Fibroblast of pulmonary artery (primary cell): ENCODE measurements around the gene BAIAP2L1.
A peak's percentile ranks its signal among the peaks of the same experiment; 100 is the strongest.

Source experiments
- DNase-seq: peaks from one replicate; pipeline ENCODE4 v3.0.0-alpha.2; 2010; ENCODE audit warnings: low read depth
- H3K4me3 ChIP-seq: replicated peaks from 2 replicates; pipeline ENCODE4 v1.5.1; 2011; ENCODE audit warnings: low read depth, mild to moderate bottlenecking, control low read depth, low read length, moderate library complexity
- TF ChIP-seq, protein P1 (sequence below): IDR thresholded peaks from 2 replicates; pipeline ENCODE4 v1.5.1; 2011; ENCODE audit warnings: mild to moderate bottlenecking, control low read depth, low read length, inconsistent platforms; ENCODE audit errors: missing control alignments

The BAIAP2L1 gene

DNA sequence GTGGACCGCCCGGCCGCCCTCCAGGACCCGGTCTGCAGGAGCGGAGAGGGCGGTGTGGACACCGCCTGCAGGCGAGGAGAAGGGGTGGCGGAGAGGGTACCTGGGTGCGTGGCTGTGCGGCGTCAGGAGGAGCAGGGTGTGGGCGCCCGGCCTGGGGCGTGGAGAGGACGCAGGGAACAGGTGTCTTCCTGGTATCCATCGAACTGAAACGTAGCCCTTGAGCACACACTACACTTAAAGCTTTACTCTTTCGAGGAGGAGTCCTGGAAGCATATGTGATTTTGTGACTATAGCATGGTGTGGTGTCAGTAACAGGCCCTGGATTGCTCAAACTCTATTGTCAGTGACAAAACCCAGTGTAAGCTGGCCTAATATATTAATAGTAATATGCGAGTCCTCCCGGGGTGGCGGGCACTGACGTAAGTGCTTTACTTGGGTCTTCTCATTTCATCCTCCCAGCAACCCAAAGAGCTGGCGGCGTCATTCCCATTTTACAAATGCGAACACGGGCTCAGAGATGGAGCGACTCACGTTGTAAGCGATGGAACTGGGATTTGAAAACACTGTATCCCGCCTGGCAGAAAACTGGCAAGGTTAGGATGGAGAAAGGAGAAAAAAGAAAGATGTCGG, 148.3 kb downstream of the BAIAP2L1 start:
- no peak for DNase-seq
- peak overlapping the region; percentile 90 for H3K4me3 ChIP-seq
- TF ChIP-seq, protein P1, sequence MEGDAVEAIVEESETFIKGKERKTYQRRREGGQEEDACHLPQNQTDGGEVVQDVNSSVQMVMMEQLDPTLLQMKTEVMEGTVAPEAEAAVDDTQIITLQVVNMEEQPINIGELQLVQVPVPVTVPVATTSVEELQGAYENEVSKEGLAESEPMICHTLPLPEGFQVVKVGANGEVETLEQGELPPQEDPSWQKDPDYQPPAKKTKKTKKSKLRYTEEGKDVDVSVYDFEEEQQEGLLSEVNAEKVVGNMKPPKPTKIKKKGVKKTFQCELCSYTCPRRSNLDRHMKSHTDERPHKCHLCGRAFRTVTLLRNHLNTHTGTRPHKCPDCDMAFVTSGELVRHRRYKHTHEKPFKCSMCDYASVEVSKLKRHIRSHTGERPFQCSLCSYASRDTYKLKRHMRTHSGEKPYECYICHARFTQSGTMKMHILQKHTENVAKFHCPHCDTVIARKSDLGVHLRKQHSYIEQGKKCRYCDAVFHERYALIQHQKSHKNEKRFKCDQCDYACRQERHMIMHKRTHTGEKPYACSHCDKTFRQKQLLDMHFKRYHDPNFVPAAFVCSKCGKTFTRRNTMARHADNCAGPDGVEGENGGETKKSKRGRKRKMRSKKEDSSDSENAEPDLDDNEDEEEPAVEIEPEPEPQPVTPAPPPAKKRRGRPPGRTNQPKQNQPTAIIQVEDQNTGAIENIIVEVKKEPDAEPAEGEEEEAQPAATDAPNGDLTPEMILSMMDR: no peak

DNA sequence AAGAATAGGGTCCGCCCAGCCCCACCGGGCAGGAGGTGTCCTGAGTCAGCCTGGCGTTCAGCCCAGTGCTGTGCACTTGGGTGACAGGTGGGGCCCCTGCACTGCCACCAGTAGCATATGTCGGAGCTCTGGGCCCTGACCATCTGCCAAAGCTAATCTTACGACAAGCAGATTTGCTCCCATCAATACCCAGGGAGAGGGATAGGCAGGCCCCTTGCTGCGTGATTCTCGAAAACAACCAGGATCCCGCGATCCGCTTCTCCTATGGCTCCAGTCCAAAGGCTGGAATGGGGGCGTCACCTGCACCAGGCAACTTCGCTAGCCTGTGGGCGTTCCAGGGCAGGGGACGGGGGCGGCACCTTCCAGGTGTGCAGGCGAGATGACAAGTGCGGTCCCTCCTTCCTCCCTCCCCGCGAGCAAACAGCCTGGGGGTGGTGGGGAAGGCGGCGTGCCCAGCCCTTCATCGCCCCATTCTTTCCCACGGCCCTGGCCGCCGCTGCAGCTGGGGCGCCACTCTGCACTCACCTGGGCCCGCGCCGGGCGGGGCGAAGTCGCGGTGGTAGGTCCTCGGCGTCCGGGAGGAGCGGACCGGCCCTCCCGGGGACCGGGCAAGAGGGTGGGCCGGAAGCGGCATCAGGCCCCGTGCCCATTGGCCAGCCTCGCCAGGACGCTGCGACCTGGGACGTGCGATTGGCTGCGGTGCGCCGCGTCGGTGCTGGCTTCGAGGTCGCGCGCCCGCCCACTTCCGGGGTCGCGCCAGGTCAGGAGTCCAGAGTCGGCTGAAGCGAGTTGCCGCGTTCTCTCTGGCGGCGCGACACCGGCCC, 149.1 kb downstream of the BAIAP2L1 start, which contains the start of gene TECPR1:
Gene TECPR1, minus strand, starts transcription at position 632 of the 824 bp plus-strand sequence. CDS start 6,086 bp downstream, outside the sequence.
- peak; percentile 91 for DNase-seq
- TF ChIP-seq, protein P1: no peak
- H3K4me3 ChIP-seq: peak within 1 kb of the TSS; percentile 90

DNA sequence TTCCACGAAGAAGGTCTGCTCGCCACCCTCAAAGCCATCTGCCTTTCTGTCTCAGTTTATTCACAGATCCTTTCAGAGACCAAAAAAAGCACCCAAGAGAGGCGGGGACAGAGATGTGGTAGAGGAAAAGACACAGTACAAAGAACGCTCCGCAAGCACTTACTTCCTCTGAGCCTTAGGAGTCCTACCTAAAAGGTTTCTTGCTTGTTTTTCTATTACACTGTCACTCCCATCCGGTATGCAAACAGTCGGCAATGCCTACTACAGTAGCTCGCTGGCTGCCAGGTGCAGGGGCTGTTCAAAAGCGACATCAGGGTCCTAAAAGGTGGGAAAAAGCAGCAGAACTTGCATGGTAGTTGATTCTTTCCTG, 149.7 kb downstream of the BAIAP2L1 start:
- no peak for DNase-seq
- TF ChIP-seq, protein P1: no peak
- peak overlapping the region; percentile 90 for H3K4me3 ChIP-seq

DNA sequence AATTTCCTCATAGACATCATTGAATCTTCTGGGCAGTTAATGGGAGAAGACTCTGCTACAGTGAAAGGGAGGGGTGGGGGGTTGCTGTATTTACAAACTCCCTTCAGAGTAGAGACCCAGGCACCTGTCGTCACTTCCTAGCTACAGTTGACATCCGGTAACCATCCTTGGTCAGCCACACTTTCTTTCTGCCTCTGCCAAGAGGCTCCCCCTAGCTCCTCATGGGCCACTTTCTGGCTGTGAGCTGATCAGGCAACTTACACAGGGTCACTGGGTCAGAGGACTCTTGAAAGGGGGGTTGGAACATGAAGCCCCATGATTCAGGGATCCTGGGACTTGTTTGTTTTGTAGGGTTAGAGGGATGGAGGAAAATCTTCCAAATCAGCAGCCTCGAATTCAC, 150.1 kb downstream of the BAIAP2L1 start:
- H3K4me3 ChIP-seq: peak overlapping the region; percentile 90
- DNase-seq: no peak

DNA sequence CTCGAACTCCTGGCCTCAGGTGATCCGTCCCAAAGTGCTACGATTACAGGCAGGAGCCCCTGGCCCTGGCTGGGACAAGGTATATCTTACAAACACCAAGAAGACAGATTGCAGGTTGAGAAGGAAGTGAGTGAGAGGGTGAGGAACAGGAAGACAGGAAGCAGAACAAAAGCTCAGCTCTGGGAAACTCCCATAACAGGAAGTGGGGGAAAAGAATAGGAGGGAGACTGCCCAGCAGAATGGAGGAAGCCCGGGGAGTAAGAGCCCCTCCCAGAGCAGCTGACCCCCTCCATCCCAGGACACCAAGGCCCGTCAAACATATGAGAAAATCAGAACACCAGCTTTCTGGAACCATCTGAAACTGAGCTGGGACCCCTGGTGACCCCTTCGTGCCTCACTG, 151.8 kb downstream of the BAIAP2L1 start:
- H3K4me3 ChIP-seq: no peak overlapping the region
- TF ChIP-seq, protein P1: no peak
- peak; percentile 51 for DNase-seq

More for the DNA sequence above, 150.1 kb downstream of the BAIAP2L1 start:
- TF ChIP-seq, protein P1: no peak

DNA sequence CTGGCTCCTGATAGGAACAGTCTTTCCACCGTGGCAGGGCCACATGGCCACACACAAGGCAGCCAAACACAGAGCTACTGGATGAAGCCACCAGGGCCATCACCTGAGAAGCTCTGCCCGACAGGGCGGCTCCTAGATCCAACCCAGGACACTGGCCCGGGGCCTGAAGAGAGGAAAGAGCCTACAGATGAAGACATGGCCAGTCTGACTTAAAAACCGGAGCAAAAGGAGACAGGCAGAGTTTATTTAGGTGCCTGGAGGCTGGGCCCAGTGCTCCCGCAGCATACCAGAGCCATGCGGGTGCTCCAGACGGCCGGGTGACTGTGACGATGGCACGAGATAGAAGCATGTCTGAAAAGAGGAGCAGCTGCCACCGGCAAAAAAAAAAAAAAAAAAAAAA, 152.7 kb downstream of the BAIAP2L1 start:
- no peak for DNase-seq
- H3K4me3 ChIP-seq: no peak overlapping the region
- TF ChIP-seq, protein P1: no peak
